A673 (cell line): Measurements from ENCODE around the gene TSPO. TPM values are rescaled to one million over a fixed set of nuclear protein-coding genes. Genes with fewer than 3 reads are reported as not detected.

Source experiments
- BruUV-seq: library from RNA; stranded (reverse); fragments of 400-500 nt; replicated peaks from 2 replicates; lab custom pipeline; 2021; lab: Mats Ljungman, UMichigan
- CTCF ChIA-PET: fragments of 300-600 bp; sonication (Branson Sonifier 250); formaldehyde crosslinking; loops from one replicate; lab custom pipeline; 2022; ENCODE audit warnings: antibody characterized with exemption; lab: Charles Lee
- POLR2A ChIA-PET: fragments of 300-600 bp; sonication (Branson Sonifier 250); formaldehyde crosslinking; loops from one replicate; lab custom pipeline; 2022; ENCODE audit warnings: antibody characterized with exemption; ENCODE audit not compliant: low non-redundant PET; lab: Charles Lee
- DNase-seq: peaks from one replicate; pipeline ENCODE4 v3.0.0-alpha.2; 2015; ENCODE audit warnings: low spot score
- H3K27ac ChIP-seq: fragments of 200-600 bp; sonication (generic); 2 replicates; pipeline ENCODE4 v1.5.1; 2016; ENCODE audit warnings: mixed run types, low read depth, mild to moderate bottlenecking, mixed read lengths, antibody characterized with exemption, low read length; ENCODE audit not compliant: poor library complexity, severe bottlenecking
- H3K27me3 ChIP-seq: fragments of 200-600 bp; sonication (generic); replicated peaks from 2 replicates; pipeline ENCODE4 v1.6.1; 2017; ENCODE audit warnings: mixed run types, low read depth, mild to moderate bottlenecking, mixed read lengths, antibody characterized with exemption, low read length; ENCODE audit not compliant: insufficient read depth, poor library complexity
- H3K36me3 ChIP-seq: fragments of 200-600 bp; sonication (generic); 2 replicates; pipeline ENCODE4 v1.6.1; 2016; ENCODE audit warnings: mixed run types, mild to moderate bottlenecking, mixed read lengths, antibody characterized with exemption, low read length; ENCODE audit not compliant: insufficient read depth, poor library complexity, severe bottlenecking
- H3K4me1 ChIP-seq: fragments of 200-600 bp; sonication (generic); 2 replicates; pipeline ENCODE4 v1.6.1; 2017; ENCODE audit warnings: mixed run types, mild to moderate bottlenecking, mixed read lengths, antibody characterized with exemption, low read length; ENCODE audit not compliant: insufficient read depth, poor library complexity, severe bottlenecking
- H3K4me3 ChIP-seq: fragments of 200-600 bp; sonication (generic); 2 replicates; pipeline ENCODE4 v1.5.1; 2016; ENCODE audit warnings: low read depth, mixed run types, mild to moderate bottlenecking, mixed read lengths, low read length; ENCODE audit not compliant: poor library complexity, severe bottlenecking
- H3K9me3 ChIP-seq: fragments of 200-600 bp; sonication (generic); 2 replicates; pipeline ENCODE4 v1.6.1; 2016; ENCODE audit warnings: mixed run types, low read depth, mild to moderate bottlenecking, mixed read lengths, antibody characterized with exemption, low read length; ENCODE audit not compliant: poor library complexity, severe bottlenecking
- CTCF ChIP-seq: fragments of 300-800, 200-600 bp; sonication (generic); conservative IDR thresholded peaks from 2 replicates; pipeline ENCODE4 v1.5.1; 2017; ENCODE audit warnings: low read depth, mild to moderate bottlenecking, antibody characterized with exemption, low read length, moderate library complexity, mixed read lengths
- EZH2 ChIP-seq: fragments of 200-600 bp; sonication (generic); IDR thresholded peaks from 2 replicates; pipeline ENCODE4 v1.6.1; 2017; ENCODE audit warnings: borderline replicate concordance, low read depth, mild to moderate bottlenecking, mixed read lengths, antibody characterized with exemption, low read length; ENCODE audit not compliant: poor library complexity, severe bottlenecking
- intact Hi-C: fragments of 100-400 bp; cut with micrococcal nuclease; formaldehyde crosslinking; loops from one replicate; pipeline ENCODE4 v1.10.0; 2022; ENCODE audit not compliant: unreplicated experiment
- total RNA-seq: library from RNA; stranded (reverse); gene quantifications from 2 replicates; pipeline ENCODE4 v1.2.3, GENCODE V29; 2021

The TSPO gene
- total RNA-seq, 1 experiment from 2014 or later = 105 TPM

- TF ChIP-seq EZH2 = no peak
- TF ChIP-seq CTCF = no peak
- H3K27me3 ChIP-seq = no peaks in the 10 kb centered on the region
- intact Hi-C loops = no loop called here
- DNase-seq = no peak
- POLR2A ChIA-PET = no interaction called here
- H3K36me3 ChIP-seq = no peaks in the 10 kb centered on the region
- no peaks in the 10 kb centered on the region for H3K9me3 ChIP-seq
- H3K4me1 ChIP-seq = peaks cover 11% of the 10 kb centered on the region
- CTCF ChIA-PET = no interaction called here
- H3K27ac ChIP-seq = no peak overlapping the region
- no peak overlapping the region for H3K4me3 ChIP-seq
- no TSS peak for BruUV-seq
Measured at GRCh38 chr22:43116932-43117331, 34.4 kb upstream of the TSPO start.

GRCh38 chr22:43118024-43118849 lies 33.1 kb upstream of the TSPO start:
- no peak overlapping the region for H3K27ac ChIP-seq
- DNase-seq = no peak
- ChIA-PET CTCF (no interaction called here), POLR2A (interaction anchor here (0.6 kb wide), 1 partner anchor 15 kb away, joined by 3 read pairs; no protein-coding TSS in a partner anchor)
- H3K4me1 ChIP-seq = peaks cover 7% of the 10 kb centered on the region
- BruUV-seq = no TSS peak
- no peaks in the 10 kb centered on the region for H3K9me3 ChIP-seq
- TF ChIP-seq CTCF = no peak
- TF ChIP-seq EZH2 = no peak
- no peak overlapping the region for H3K4me3 ChIP-seq
- no peaks in the 10 kb centered on the region for H3K36me3 ChIP-seq
- intact Hi-C loops = no loop called here
- no peaks in the 10 kb centered on the region for H3K27me3 ChIP-seq

GRCh38 chr22:43118953-43119458 lies 32.4 kb upstream of the TSPO start:
- Histone ChIP-seq H3K4me1 (no peaks in the 10 kb centered on the region), H3K4me3 (no peak overlapping the region), H3K27ac (no peak overlapping the region), H3K36me3 (no peaks in the 10 kb centered on the region), H3K9me3 (no peaks in the 10 kb centered on the region), H3K27me3 (no peaks in the 10 kb centered on the region)
- no TSS peak for BruUV-seq
- intact Hi-C loops = no loop called here
- TF ChIP-seq CTCF (no peak), EZH2 (no peak)
- no peak for DNase-seq
- ChIA-PET POLR2A (interaction anchor here (0.6 kb wide), 1 partner anchor 16 kb away, joined by 3 read pairs; no protein-coding TSS in a partner anchor), CTCF (no interaction called here)
